ENCODE data around the gene IL1RN. TPM values are rescaled to one million over a fixed set of nuclear protein-coding genes. Genes with fewer than 3 reads are reported as not detected.

Gene IL1RN
- total and polyA plus RNA-seq, 2 of the 13 experiments (the other 11 are each of a cell fraction or from before 2014, with no cell fraction given): 21.2 to 101 TPM

DNA sequence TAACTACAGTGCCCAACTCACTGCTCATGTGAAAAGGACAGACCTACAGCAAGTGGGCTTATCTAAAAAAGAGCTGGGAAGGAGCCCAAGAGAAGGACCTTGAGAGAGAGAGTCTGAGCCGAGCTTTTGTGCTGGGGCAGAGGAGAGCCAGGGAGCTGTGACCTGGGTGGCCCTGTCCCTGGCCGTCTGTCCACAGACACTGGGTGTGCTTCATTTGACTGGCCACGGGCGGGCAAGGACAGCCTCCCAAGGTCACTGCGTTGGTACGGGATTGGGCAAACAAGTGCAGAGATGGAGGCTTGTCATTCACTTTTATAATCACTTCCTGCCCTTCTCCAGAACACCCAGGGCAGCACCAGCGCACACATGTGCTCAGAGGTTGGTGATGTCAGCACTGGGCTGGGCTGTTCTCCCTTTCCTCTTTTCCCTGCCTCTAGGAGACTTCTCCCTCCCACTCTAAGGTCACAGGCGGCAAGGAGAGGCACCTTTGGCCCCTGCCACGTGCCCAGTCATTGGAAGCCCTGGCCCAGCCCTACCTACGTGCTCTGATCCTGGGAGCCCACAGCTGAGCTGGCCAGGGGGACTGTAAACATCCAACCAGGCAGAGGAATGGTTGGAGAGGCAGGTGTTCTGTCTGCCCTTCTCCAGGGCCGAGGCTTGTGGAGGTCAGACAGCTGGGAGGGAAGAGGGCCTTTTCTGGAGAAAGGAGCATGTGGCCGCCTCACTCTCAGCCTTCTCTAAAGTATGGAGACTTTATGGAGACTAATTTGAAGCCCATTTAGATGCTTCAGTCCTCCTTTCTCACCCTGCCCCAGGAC lies 39.9 kb downstream of the IL1RN start (continued):
- TF ChIP-seq ZNF24 (IDR thresholded peaks at IDR 0.05) (no peak), NR1H2 (CRISPR knock-in tag; IDR thresholded peaks at IDR 0.05; ENCODE audit: borderline replicate concordance, low read depth) (no peak), STAG1 (CRISPR knock-in tag; IDR thresholded peaks at IDR 0.05) (peak; percentile 25; the same call in 1 of the 2 replicates), ZNF326 (CRISPR knock-in tag; IDR thresholded peaks at IDR 0.05; ENCODE audit: borderline replicate concordance) (no peak), ARID2 (CRISPR knock-in tag; IDR thresholded peaks at IDR 0.05; ENCODE audit: borderline replicate concordance) (no peak; the same call in none of the 2 replicates), PHF5A (CRISPR knock-in tag; IDR thresholded peaks at IDR 0.05; ENCODE audit: low read depth, unreplicated experiment) (peak; percentile 92), ZNF670 (CRISPR knock-in tag; IDR thresholded peaks at IDR 0.05; ENCODE audit: borderline replicate concordance) (peak; percentile 97), ZNF207 (IDR thresholded peaks at IDR 0.05; ENCODE audit: borderline replicate concordance) (no peak), ZNF101 (CRISPR knock-in tag; IDR thresholded peaks at IDR 0.05; ENCODE audit: borderline replicate concordance, low read depth) (peak; percentile 79; the same call in 1 of the 2 replicates), ZNF746 (CRISPR knock-in tag; IDR thresholded peaks at IDR 0.05) (peak; percentile 97), ZNF253 (CRISPR knock-in tag; IDR thresholded peaks at IDR 0.05; ENCODE audit: borderline replicate concordance) (no peak), PAWR (CRISPR knock-in tag; IDR thresholded peaks at IDR 0.05; ENCODE audit: borderline replicate concordance) (0 out of 2 replicates have a peak, but pooled peaks have one; percentile 94), KAT2B (IDR thresholded peaks at IDR 0.05; ENCODE audit: borderline replicate concordance, low read depth, low read length) (no peak), ZFP62 (CRISPR knock-in tag; IDR thresholded peaks at IDR 0.05) (no peak), ZEB1 (IDR thresholded peaks at IDR 0.05; ENCODE audit: insufficient replicate concordance, low read depth) (peak; percentile 84), ZNF530 (CRISPR knock-in tag; IDR thresholded peaks at IDR 0.05; ENCODE audit: low read depth) (no peak)
- TF ChIP-seq, protein P1, sequence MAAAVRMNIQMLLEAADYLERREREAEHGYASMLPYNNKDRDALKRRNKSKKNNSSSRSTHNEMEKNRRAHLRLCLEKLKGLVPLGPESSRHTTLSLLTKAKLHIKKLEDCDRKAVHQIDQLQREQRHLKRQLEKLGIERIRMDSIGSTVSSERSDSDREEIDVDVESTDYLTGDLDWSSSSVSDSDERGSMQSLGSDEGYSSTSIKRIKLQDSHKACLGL (CRISPR knock-in tag; IDR thresholded peaks at IDR 0.05): peak; percentile 78; the same call in 1 of the 2 replicates
- TF ChIP-seq, protein P2, sequence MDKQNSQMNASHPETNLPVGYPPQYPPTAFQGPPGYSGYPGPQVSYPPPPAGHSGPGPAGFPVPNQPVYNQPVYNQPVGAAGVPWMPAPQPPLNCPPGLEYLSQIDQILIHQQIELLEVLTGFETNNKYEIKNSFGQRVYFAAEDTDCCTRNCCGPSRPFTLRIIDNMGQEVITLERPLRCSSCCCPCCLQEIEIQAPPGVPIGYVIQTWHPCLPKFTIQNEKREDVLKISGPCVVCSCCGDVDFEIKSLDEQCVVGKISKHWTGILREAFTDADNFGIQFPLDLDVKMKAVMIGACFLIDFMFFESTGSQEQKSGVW (CRISPR knock-in tag; IDR thresholded peaks at IDR 0.05; ENCODE audit: borderline replicate concordance): no peak; the same call in 1 of the 2 replicates
- TF ChIP-seq, protein P3, sequence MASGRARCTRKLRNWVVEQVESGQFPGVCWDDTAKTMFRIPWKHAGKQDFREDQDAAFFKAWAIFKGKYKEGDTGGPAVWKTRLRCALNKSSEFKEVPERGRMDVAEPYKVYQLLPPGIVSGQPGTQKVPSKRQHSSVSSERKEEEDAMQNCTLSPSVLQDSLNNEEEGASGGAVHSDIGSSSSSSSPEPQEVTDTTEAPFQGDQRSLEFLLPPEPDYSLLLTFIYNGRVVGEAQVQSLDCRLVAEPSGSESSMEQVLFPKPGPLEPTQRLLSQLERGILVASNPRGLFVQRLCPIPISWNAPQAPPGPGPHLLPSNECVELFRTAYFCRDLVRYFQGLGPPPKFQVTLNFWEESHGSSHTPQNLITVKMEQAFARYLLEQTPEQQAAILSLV (CRISPR knock-in tag; IDR thresholded peaks at IDR 0.05; ENCODE audit: borderline replicate concordance): peak; percentile 100
- TF ChIP-seq, protein P4, sequence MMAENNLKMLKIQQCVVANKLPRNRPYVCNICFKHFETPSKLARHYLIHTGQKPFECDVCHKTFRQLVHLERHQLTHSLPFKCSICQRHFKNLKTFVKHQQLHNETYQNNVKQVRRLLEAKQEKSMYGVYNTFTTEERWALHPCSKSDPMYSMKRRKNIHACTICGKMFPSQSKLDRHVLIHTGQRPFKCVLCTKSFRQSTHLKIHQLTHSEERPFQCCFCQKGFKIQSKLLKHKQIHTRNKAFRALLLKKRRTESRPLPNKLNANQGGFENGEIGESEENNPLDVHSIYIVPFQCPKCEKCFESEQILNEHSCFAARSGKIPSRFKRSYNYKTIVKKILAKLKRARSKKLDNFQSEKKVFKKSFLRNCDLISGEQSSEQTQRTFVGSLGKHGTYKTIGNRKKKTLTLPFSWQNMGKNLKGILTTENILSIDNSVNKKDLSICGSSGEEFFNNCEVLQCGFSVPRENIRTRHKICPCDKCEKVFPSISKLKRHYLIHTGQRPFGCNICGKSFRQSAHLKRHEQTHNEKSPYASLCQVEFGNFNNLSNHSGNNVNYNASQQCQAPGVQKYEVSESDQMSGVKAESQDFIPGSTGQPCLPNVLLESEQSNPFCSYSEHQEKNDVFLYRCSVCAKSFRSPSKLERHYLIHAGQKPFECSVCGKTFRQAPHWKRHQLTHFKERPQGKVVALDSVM (CRISPR knock-in tag; IDR thresholded peaks at IDR 0.05): peak; percentile 68; the same call in 1 of the 2 replicates
- TF ChIP-seq, protein P5, sequence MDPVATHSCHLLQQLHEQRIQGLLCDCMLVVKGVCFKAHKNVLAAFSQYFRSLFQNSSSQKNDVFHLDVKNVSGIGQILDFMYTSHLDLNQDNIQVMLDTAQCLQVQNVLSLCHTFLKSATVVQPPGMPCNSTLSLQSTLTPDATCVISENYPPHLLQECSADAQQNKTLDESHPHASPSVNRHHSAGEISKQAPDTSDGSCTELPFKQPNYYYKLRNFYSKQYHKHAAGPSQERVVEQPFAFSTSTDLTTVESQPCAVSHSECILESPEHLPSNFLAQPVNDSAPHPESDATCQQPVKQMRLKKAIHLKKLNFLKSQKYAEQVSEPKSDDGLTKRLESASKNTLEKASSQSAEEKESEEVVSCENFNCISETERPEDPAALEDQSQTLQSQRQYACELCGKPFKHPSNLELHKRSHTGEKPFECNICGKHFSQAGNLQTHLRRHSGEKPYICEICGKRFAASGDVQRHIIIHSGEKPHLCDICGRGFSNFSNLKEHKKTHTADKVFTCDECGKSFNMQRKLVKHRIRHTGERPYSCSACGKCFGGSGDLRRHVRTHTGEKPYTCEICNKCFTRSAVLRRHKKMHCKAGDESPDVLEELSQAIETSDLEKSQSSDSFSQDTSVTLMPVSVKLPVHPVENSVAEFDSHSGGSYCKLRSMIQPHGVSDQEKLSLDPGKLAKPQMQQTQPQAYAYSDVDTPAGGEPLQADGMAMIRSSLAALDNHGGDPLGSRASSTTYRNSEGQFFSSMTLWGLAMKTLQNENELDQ (CRISPR knock-in tag; IDR thresholded peaks at IDR 0.05; ENCODE audit: borderline replicate concordance): no peak
